MV-4-11 (cell line): ENCODE results near the gene UGGT2.
"Not testable (repeated sequence)": the region's sequence is repeated elsewhere in the genome, so short reads cannot be mapped to it uniquely, and the experiment has no call there.

ENCODE experiments used
- DNase-seq: peaks from one replicate; lab custom pipeline; 2025; lab: John Stamatoyannopoulos, UW

Gene UGGT2

DNA sequence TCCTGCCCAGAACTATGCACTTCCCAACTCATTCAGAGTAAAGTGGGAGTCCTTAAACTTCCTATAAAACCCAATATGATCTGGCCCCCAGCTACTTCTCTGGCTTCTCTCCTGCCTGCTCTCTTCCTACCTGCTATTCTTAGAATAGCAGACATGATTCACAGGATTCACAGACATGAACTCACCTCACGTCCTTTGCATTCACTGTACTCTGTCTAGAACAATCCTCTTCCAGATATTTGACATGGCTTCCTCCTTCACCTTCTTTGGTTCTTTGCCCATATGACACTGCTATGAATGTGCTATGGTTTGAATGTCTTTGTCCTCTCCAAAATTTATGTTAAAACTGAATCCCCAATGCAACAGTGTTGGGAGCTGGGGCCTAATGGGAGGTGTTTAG, 154.9 kb downstream of the UGGT2 start:
- no peak for DNase-seq

DNA sequence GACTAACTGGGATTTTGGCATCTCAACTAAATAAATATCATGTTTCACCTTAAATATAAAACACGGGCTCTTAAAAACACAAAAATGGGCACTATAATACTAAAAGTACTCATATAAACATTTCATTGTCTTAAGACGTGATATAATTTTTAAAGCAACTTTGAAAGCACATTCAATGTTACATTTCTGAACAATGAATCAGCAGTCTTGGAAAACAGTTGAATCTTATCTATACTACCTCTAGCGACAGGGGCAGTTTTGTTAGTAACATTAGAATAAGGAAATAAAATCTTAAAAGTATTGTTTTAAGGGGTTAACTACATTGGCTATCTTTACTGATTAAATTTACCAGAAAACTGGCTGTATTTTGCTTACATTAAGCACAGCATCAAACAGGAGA, 156.9 kb downstream of the UGGT2 start:
- no peak for DNase-seq

DNA sequence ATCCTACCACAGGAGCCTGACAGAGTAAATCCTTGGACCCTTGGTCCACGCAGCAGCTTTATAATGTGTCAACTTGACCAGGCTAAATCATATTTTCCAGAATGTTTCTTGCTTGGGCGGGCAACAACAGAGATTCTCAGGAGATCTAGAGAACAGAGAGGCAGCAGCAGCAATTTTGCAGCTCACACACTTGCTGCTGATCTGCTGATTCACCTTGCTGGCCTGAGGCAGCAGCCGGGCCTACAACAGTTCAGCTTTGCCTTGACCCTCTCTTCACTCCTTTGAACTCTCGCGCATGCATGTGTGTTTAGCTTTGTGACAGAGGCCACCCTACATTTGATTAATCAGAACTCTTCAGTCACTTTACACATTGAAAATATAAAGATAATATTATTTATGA, 159.3 kb downstream of the UGGT2 start:
- DNase-seq, result no peak

DNA sequence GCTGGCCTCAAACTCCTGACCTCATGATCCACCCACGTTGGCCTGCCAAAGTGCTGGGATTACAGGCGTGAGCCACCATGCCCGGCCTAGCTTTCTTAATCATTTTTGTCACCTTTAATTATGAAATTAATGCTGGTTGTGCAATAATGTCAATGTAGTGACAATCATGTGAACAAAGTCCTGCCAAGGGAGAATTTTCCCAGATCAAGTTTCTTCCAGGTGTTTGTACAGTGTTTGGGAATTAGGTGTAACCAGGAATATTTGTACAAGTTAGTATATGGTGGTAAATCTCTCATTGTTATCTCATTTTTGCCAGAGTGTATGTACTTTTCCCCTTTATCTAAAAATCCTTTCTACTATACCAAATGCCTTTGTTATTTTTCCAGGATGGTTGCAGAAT, 171.1 kb downstream of the UGGT2 start:
- no peak for DNase-seq

DNA sequence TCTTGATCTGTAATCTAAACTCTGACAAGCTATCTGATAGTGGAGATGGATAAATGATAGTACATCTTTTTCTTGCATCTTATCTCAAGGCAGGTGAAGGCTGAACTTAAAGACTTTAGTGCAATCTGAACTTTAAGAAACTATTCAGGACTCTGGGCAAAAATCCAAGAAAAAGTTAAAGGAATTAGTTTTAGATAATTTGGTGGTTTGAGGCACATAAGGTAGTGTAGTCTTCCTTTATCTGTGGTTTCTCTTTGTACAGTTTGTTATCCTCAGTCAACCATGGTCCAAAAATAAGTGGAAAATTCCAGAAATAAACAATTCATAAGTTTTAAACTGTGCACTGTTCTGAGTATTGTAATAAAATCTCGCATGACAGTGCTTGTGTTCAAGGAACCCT, 172.9 kb downstream of the UGGT2 start:
- DNase-seq, result no peak

DNA sequence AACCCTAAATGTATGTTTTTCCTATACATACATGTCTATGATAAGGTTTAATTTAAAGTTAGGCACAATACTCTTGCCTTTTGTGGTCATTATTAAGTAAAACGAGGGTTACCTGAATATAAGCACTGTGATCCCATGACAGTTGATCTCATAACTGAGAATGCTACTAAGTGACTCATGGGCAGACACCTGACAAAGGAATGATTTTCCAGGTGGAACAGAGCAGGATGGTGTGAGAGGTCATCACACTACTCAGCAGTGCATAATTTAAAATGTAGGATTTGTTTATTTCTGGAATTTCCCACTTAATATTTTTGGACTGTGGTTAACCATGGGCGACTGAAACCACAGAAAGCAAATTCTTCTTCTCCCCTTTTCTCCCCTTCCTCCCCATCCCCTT, 178.9 kb downstream of the UGGT2 start:
- DNase-seq, result no peak

DNA sequence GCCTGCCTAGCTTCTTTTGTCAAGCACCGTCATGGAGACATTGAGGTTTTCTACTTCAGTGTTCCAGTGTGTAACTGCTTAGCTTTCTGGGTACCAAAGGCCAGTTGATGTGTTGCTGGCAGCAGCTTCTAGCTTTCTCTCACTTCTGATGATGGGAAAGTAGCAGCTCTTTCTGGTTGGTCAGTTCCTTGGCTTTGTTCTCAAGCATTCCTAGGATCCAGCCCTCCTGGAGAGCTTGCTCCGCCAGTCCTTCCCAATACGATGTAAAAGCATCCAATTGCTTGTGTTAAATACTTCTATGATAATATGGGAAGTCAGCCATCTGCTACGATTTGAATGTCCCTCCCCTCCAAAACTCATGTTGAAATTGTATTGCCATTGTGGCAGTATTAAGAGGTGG, 182.8 kb downstream of the UGGT2 start:
- DNase-seq, result no peak

DNA sequence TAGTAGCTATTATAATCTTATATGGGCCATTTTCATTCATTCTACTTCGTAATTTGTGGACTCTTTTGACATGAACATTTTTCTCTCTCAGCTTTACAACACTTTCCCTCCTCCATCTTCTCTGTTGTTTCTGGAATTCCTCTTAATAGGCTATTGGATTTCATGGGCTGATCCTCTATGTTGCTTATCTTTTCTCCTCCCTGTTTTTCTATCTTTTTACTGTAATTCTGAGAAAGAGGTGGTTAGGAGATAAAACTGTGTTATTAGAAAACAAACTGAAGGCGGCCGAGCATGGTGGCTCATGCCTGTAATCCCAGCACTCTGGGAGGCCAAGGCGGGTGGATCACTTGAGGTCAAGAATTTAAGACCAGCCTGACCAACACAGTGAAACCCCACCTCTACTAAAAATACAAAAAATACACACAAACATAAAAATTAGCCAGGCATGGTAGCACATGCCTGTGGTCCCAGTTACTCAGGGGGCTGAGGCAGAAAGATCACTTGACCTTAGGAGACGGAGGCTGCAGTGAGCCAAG, 188.1 kb downstream of the UGGT2 start:
- DNase-seq, result no peak

DNA sequence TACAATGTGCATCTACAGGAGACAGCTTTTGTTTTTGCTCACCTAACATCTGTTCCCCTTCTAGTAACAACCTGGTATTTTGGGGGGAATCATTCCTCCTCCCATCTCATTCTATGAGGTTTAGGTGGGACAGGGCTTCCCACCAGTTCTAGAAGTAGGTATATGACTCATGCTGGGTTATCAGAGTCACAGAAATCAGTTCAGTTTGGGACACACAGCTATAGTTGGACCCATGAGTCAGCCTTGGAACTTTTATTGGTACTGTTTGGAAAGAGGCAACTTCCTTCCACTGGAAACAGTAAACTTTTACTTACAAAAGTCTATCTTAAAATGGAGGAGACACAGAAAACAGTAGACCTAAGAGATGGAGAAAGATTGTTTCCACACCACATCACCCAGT, 190.8 kb downstream of the UGGT2 start:
- DNase-seq, result no peak

DNA sequence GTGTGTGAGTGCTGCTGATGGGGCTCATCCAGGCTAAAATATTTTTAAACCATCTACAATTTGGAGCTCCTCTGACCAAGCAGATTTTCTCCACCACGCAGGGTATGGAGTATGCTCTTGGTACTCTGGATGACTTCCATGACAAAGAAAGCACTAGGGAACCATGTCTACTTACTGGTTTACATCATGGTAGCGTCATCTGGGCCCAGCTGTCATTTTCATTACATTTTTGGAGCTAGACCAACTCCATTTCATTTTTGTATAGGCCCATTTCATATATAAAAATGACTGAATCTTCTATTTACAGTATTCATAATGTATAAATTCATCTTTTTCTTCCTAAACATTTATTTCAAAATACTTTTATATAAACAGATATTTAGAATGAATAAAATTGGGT, 191.9 kb downstream of the UGGT2 start:
- DNase-seq, result no peak

DNA sequence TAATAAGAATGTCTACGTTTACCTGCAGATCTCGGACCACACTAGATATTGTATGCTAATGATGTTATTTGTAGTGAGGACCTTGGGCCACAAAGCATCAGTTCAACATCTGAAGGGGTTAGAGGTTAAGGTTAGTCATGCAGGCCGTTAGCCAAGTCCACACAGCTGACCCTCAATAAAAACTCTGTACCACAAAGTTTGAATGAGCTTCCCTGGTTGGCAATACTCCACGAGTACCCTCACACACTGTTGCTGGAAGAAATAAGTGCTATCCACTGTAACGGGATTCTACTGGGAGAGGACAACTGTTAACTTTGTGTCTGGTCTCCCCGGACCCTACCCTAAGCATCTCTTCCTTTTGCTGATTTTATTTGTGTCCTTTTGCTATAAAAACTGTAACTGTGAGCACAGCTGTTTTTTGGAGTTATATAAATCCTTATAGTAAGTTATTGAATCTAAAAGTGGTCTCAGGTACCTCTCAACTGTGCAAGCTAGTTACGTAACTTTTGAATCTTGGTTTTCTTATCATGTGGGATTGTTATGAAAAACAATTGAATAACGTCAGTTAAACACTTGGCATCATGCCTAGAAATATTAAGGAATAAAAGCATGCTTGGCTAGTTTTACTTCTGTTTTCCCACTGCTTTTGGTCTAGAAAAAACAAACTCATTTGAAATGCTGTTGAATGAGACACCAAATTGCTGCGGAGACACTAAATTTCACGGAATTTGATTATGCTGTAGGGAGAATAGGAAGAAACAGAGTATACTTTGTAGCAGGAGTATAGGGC, 194.7 kb downstream of the UGGT2 start:
- peak; percentile 83 for DNase-seq

DNA sequence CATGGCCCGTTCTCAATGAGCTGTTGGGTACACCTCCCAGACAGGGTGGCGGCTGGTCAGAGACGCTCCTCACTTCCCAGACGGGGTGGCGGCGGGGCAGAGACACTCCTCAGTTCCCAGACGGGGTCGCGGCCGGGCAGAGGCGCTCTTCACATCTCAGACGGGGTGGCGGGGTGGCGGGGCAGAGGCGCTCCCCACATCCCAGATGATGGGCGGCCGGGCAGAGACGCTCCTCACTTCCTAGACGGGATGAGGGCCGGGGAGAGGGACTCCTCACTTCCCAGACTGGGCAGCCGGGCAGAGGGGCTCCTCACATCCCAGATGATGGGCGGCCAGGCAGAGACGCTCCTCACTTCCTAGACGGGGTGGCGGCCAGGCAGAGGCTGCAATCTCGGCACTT, 207.5 kb downstream of the UGGT2 start:
- DNase-seq, result not testable (repeated sequence)

DNA sequence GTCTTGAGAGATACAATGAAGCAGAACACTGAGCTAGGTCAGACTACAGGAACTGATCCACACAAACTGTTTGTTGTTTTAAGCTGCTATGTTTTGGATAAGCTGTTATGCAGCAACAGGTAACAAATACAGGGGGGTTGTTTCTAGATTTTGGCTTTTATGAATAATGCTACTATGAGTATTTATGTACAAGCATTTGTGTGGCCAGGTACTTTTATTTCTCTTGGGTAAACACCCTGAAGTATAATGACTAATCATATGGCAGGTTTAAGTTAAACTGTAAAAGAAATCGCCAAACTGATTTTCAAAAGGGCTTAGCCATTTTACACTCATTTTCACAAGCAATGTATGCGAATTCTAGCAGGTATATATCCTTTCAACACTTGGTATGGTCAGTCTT, 210.3 kb downstream of the UGGT2 start:
- DNase-seq, result no peak

DNA sequence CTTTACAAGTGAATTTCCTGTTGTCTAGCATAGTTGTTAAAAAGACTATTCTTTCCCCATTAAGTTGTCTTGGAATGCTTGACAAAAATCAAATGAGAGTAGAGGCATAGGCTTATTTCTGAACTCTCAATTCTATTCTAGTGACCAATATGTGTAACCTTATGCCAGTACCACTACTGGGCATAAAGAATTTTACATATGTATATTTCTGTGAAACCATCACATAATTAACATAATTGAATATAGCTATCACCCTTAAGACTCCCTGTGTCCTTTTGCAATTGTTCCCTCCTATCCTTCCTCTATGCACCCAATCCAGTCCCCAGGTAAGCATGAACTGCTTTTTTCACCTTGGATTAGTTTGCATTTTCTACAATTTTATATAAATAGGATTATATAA, 211.3 kb downstream of the UGGT2 start:
- DNase-seq, result no peak

DNA sequence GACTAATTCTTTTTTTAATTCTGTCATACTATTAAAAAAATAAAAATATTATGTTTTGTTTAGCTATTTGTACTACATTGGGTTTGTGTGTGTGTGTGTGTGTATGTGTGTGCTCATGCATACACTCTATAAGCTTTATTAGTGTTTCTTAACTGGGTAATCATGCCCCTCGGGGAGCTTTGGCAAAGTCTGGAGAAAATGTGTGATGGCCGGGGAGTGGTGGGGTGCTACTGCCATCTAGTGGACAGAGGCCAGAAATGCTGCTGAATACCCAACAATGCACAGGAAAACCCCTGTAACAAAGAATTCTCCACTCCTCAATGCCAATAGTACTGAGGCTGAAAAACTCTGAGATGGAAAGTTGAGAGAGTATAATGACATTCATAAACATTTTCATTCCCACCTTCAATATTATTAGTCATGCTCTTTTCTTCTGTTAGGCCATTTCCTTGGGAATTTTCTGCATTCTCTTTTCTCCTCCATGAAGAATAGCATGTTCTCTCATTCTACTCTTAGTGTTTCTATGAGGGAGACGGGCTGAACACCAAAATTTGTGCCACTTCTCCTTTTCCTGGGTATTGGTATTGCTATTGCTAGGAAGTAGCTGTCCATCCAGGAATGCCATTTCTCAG, 219.0 kb downstream of the UGGT2 start:
- DNase-seq, result peak; percentile 44

DNA sequence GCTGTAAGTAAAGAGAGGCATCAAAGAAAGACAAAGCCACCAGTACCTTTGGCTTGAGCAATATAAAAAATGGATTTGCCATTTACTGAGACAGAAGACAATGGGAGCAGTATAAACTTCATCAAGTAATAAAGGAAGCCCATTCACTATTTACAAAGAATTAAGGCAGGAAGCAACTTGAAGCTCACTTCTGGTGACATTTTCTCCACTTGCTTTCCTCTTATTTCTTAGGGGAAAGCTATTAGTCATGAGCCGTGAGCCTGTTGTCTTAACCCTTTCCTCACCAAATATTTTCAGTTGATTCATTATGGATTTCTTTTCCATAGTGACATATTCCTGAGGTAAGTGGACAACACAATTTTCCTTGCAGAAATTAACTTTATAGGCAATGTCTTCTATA, 219.5 kb downstream of the UGGT2 start:
- DNase-seq, result no peak

DNA sequence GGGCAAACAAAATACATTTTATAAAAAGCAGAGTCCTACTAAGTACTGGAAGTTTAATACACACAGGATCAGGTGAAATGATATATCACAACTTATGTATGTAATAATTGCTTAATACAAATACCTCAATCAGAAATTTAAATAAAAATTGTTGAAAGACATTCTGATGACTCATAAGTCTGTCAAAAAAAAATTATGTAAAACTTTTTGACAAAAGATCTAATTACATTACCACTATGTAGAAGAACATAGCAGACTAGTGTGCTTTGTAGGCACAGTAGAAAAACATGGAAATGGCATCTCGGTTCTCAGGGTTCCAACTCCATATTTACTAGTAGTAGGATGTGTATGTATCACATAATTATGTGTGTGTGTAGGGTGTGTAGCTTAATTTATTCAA, 220.1 kb downstream of the UGGT2 start:
- DNase-seq, result no peak

DNA sequence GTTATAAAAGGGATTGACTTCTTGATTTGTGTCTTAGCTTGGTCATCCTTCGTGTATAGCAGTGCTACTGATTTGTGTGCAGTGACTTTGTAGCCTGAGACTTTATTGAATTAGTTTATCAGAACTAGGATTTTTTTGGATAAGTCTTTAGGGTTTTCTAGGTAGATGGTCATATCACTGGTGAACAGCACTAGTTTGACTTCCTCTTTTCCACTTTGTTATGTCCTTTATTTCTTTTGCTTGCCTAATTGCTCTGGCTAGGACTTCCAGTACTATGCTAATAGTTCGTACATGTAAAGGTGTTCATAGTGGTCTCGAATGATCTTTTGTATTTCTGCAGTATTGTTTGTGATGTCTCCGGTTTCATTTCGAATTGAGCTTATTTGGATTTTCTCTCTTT, 230.9 kb downstream of the UGGT2 start:
- no peak for DNase-seq

DNA sequence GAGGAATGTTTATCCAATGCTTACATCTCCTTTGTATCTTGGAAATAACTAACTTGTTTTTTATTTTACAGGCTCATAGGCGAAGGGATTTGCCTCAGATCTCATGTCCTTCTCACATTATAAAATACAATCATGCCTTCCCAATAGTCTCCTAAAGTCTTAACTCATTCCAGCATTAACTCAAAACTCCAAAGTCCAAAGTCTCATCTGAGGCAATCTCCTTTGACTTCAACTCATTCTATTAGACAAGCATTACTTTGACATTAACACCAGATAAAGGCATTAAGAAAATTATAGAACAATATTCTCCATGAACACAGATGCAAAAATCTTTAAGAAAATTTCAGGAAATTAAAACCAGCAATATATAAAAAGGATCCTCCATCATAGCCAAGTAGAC, 238.7 kb downstream of the UGGT2 start:
- DNase-seq, result no peak

DNA sequence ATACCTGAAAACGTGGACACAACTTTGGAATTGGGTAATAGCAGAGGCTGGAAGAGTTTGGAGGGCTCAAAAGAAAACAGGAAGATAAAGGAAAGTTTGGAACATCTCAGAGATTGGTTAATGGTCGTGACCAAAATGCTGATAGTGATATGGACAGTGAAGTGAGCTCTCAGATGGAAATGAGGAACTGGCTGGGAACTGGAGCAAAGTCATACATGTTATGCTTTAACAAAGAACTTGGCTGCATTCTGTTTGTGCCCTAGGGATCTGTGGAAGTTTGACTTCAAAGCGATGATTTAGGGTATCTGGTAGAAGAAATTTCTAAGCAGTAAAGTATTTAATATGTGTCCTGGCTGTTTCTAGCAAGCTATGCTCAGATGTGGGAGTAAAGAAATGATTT, 240.1 kb downstream of the UGGT2 start:
- DNase-seq, result no peak

DNA sequence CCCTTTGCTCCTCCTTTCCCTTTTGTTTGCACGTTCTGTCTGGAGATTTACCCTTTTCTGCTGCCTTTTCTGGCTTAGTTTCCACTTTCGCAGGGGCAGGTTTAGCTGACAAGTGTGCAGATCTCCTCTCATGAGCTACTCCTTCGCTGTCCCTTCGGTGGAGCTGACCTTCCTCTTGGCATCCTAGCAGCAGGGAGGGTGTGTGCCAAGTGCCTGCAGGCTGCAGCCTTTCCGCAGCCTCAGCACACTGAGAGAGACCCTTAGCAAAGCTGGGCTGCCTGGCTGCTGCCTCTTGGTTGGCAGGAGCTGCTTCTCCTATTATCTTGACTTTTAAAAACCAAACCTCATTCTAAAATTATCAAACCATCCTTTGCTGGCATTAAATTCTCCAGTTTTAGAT, 243.8 kb downstream of the UGGT2 start:
- no peak for DNase-seq

DNA sequence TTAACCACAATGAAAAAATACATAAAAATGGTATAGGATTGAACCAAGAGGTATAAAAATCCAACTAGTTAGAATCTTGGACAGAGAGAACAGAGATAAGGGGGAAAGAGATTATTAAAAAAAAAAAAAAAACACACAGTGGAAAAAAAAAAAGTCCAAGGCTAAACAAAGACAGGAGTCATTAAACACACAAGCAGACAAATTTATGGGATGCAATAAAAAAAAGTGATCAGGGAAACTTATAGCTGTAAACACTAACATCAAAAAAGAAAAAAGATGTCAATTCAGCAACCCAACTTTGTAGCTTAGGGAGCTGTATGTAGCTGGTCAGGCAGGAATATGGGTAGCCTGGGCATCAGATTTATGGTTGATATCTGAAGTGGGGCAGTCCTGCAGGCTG, 247.3 kb downstream of the UGGT2 start:
- no peak for DNase-seq

DNA sequence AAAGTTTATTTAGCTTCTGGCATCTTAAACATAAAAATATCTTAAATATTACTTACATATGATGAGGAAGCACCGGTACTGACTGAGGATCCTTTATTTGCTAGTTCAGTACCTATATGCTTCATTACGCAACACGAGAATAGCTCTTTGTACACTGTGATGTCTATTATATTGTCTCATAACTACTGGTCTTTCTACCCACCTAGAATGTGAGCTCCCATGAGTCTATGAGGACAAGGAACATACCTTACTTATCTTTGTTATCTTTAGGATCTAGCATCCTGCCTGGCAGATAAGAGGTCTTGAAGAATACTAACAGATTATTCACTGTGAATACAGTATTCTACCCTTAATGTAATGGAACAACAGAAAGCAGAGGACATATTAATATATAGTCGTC, 251.4 kb downstream of the UGGT2 start:
- no peak for DNase-seq

DNA sequence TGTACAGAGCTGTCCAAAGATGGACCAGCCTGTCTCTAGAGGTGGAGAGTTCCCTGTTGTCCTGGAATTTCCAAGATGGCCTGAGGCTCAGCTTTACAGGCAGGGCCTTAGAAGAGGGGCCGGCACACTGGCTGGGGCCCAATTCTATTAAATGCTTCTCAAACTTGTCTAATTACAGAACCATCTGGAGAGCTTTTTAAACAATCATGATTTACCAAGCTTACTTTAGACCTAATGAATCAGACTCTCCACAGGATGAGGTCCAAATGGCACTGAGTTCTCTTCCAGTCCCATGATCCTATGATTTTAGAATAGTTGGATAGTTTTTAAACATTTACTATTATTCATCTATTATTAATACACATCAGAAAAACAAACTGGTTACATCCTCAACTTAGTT, 252.8 kb downstream of the UGGT2 start:
- DNase-seq, result no peak
